ENCODE measurements around the gene PDE11A.
"Not testable (repeated sequence)": the region's sequence is repeated elsewhere in the genome, so short reads cannot be mapped to it uniquely, and the experiment has no call there.

The PDE11A gene

DNA sequence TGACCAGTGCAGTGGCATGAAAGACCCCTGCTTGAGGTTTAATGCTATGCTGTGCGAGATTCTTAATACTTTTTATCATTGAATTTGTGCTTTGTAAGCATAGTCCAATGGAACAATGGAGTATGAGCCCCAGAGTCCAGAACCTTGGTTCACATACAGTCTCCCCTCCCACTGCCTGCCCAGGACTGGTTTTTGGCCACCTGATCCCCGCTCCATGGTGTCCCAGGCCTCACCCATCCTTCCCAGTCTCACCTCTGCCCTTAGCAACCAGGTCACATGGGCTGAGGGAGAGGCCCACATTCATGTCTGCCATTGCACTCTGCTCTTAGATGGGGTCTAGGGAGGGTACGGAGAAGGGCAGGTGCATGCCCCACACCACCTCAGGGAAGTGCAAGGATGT is 6.3 kb downstream of the PDE11A start:
- CTCF ChIA-PET: no interaction called here
- no peaks in the 10 kb centered on the region for H3K4me1 Mint-ChIP-seq

DNA sequence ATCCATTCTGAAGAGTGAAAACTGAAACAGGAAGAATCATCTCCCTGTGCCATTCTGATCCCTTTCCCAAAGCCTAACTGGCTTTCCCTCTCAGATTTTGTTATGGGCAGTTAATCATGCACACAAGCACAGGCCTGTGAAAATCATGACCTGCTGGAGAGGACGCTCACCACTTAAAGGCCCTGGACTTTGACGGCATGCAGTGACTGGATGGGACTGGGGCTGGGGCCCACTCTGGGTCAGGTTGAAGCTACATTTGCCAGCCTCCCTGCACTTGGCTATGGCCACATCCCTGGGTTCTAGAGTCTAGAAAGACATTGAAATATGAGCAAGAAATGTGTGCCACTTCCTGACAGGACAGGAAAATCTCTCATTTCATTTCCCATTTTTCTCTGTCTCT is 12.9 kb downstream of the PDE11A start:
- DNase-seq: no peak
- H3K4me1 Mint-ChIP-seq: no peaks in the 10 kb centered on the region
- H3K9me3 Mint-ChIP-seq: no peaks in the 10 kb centered on the region
- H3K36me3 Mint-ChIP-seq: no peaks in the 10 kb centered on the region
- H3K4me3 Mint-ChIP-seq: no peak overlapping the region
- CTCF ChIA-PET: no interaction called here
- no peak overlapping the region for H3K27ac Mint-ChIP-seq
- H3K27me3 Mint-ChIP-seq: no peaks in the 10 kb centered on the region

More for the DNA sequence above, 6.3 kb downstream of the PDE11A start:
- no peaks in the 10 kb centered on the region for H3K36me3 Mint-ChIP-seq
- H3K27ac Mint-ChIP-seq: no peak overlapping the region
- no peak overlapping the region for H3K4me3 Mint-ChIP-seq
- no peak for DNase-seq
- H3K27me3 Mint-ChIP-seq: peaks cover under 1% of the 10 kb centered on the region
- no peaks in the 10 kb centered on the region for H3K9me3 Mint-ChIP-seq

DNA sequence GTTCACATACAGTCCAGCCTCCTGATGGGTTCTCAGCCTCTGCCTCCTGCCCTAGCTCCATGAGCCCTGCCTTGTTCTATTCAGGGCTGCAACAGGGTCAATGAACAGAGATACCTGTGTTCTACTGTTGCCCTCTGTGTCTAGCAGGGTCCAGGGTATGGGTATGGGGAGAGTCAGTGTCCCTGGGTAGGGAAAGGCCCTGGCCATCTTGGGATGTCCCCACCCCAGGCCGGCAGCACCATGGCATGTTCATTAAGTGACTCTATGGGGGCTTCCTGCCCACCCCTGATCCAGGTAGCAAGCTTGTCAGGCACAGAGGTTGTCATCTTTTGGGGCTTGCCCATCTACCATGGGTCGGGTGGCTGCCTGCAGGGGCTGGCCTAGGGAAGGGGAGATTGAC is 13.5 kb downstream of the PDE11A start:
- Mint-ChIP-seq H3K4me3 (no peak overlapping the region), H3K27ac (no peak overlapping the region), H3K4me1 (no peaks in the 10 kb centered on the region), H3K9me3 (no peaks in the 10 kb centered on the region), H3K27me3 (no peaks in the 10 kb centered on the region), H3K36me3 (no peaks in the 10 kb centered on the region)
- no peak for DNase-seq
- CTCF ChIA-PET: no interaction called here

DNA sequence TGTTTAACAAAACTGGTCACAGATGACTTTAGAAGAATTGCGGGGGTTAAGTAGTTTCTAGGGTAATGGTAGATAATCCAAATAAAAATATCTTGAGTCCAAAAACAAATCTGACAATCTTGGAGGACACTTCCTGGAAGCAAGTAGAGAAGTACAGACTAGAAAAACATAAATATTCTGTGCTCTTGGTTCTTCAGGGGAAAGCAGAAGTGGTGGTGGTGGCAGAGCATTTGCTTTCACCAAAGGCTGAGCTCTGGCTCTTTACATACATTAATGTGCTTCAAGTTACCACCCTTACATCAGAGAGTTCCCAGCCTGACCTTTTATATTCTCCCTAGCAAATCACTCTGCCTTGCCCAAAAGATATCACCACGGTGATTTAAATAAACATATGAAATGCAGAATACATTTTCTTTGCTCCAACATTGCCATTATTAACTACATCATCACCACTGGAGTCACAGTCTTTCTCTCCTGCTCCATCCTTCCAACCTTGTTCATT is 15.3 kb downstream of the PDE11A start:
- no peaks in the 10 kb centered on the region for H3K4me1 Mint-ChIP-seq
- H3K27ac Mint-ChIP-seq: no peak overlapping the region
- H3K27me3 Mint-ChIP-seq: no peaks in the 10 kb centered on the region

DNA sequence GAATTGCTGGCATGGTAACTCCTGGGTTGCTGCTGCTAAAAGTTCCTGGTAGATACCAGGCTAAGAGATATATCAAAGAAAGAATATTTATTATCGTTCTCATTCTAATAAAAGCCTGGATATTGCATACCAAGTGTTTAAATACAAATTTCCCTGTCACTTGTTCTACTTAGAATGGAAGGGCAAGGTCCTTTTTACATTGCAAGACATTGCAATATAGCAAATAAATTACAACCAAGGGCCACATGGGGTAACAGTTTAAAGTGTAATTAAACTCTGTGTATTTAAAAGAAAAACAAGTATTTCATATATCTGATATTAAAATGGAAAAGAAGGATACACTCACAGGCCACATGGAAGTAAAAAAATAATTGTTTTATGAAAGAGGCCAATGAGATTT is 16.2 kb downstream of the PDE11A start:
- H3K4me1 Mint-ChIP-seq: no peaks in the 10 kb centered on the region
- H3K36me3 Mint-ChIP-seq: no peaks in the 10 kb centered on the region
- H3K27ac Mint-ChIP-seq: no peak overlapping the region

More for the DNA sequence above, 15.3 kb downstream of the PDE11A start:
- H3K36me3 Mint-ChIP-seq: no peaks in the 10 kb centered on the region
- CTCF ChIA-PET: no interaction called here
- no peak overlapping the region for H3K4me3 Mint-ChIP-seq
- H3K9me3 Mint-ChIP-seq: no peaks in the 10 kb centered on the region
- no peak for DNase-seq

DNA sequence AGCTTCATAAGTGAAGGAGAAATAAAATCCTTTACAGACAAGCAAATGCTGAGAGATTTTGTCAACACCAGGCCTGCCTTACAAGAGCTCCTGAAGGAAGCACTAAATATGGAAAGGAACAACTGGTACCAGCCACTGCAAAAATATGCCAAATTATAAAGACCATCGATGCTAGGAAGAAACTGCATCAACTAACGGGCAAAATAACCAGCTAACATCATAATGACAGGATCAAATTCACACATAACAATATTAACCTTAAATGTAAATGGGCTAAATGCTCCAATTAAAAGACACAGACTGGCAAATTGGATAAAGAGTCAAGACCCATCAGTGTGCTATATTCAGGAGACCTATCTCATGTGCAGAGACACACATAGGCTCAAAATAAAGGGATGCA is 21.3 kb downstream of the PDE11A start:
- H3K36me3 Mint-ChIP-seq, H3K4me1 Mint-ChIP-seq, CTCF ChIA-PET, DNase-seq, H3K27me3 Mint-ChIP-seq, H3K27ac Mint-ChIP-seq, H3K4me3 Mint-ChIP-seq, H3K9me3 Mint-ChIP-seq: not testable (repeated sequence)

More for the DNA sequence above, 16.2 kb downstream of the PDE11A start:
- Mint-ChIP-seq H3K4me3 (no peak overlapping the region), H3K27me3 (no peaks in the 10 kb centered on the region), H3K9me3 (no peaks in the 10 kb centered on the region)
- DNase-seq: no peak
- CTCF ChIA-PET: no interaction called here

DNA sequence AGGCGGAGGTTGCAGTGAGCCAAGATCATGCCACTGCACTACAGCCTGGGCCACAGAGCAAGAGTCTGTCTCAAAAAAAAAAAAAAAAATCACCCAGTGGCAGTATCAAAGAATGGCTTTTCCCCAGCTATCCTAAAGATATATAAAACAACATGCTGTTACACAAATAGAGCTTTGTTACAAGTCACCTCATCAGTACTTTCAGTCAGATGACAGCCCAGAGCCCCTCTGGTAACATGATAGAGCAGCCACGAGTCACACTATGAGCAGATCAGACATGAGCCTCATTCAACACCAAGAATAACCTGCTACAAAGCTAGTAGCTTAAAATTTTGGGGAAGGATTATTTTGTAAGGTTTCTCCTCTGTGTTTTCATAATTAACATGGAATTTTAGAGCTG is 25.2 kb downstream of the PDE11A start:
- no peaks in the 10 kb centered on the region for H3K9me3 Mint-ChIP-seq
- H3K27me3 Mint-ChIP-seq: peaks cover 3% of the 10 kb centered on the region
- CTCF ChIA-PET: no interaction called here
- no peak for DNase-seq
- H3K27ac Mint-ChIP-seq: no peak overlapping the region
- no peak overlapping the region for H3K4me3 Mint-ChIP-seq
- H3K4me1 Mint-ChIP-seq: no peaks in the 10 kb centered on the region
- no peaks in the 10 kb centered on the region for H3K36me3 Mint-ChIP-seq

DNA sequence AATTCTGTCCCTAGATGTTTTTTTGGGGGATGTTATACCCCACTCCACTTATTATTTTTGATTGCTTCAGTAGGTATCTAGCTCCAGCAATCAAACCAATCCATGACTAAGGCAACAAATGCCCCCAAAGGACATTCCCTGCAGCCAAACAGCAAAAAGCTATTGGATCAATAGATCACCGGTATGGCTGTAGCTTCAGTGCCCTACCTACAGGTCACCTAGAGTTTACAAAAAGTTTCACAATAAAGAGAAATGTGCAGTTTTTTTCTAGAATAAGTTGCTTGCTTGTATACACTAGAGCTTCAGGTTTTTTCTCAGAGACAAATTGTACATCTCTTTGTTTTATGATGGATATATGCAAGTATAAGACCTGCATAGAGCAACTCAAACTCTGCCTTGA is 27.7 kb downstream of the PDE11A start:
- H3K36me3 Mint-ChIP-seq: no peaks in the 10 kb centered on the region
- no peaks in the 10 kb centered on the region for H3K9me3 Mint-ChIP-seq
- no peaks in the 10 kb centered on the region for H3K4me1 Mint-ChIP-seq
- H3K27ac Mint-ChIP-seq: no peak overlapping the region
- CTCF ChIA-PET: no interaction called here
- H3K4me3 Mint-ChIP-seq: no peak overlapping the region
- peaks cover 3% of the 10 kb centered on the region for H3K27me3 Mint-ChIP-seq
- DNase-seq: no peak

DNA sequence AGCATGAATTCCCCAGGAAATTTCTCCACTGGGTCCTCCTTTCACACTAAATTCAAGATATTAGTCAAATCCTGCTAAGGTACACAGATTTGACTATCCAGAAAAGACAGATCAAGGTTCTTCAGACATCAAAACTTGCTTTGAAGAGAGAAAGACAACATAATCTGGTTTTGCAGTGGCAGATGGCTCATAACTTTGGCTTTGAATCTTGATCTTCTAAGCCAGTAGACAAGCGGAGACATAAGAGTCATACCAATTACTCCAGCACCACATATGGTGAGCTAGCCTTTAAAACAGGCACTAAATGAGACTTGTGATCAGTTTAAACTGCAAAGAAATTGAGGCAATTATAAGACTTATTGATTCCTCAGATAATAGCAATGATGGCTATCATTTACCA is 29.3 kb downstream of the PDE11A start:
- CTCF ChIA-PET: no interaction called here
- no peak overlapping the region for H3K27ac Mint-ChIP-seq
- no peaks in the 10 kb centered on the region for H3K4me1 Mint-ChIP-seq
- no peak overlapping the region for H3K4me3 Mint-ChIP-seq
- no peaks in the 10 kb centered on the region for H3K36me3 Mint-ChIP-seq
- H3K27me3 Mint-ChIP-seq: no peaks in the 10 kb centered on the region
- H3K9me3 Mint-ChIP-seq: no peaks in the 10 kb centered on the region
- DNase-seq: no peak

DNA sequence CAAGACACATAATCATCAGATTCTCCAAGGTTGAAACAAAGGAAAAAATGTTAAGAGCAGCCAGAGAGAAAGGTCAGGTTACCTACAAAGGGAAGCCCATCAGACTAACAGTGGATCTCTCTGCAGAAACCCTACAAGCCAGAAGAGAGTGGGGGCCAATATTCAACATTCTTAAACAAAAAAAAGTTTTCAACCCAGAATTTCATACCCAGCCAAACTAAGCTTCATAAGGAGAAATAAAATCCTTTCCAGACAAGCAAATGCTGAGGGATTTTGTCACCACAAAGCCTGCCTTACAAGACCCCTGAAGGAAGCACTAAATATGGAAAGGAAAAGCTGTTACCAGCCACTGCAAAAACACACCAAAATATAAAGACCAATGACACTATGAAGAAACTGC is 39.0 kb downstream of the PDE11A start:
- H3K4me3 Mint-ChIP-seq, DNase-seq, H3K9me3 Mint-ChIP-seq, H3K36me3 Mint-ChIP-seq, H3K4me1 Mint-ChIP-seq, H3K27me3 Mint-ChIP-seq, CTCF ChIA-PET, H3K27ac Mint-ChIP-seq: not testable (repeated sequence)

DNA sequence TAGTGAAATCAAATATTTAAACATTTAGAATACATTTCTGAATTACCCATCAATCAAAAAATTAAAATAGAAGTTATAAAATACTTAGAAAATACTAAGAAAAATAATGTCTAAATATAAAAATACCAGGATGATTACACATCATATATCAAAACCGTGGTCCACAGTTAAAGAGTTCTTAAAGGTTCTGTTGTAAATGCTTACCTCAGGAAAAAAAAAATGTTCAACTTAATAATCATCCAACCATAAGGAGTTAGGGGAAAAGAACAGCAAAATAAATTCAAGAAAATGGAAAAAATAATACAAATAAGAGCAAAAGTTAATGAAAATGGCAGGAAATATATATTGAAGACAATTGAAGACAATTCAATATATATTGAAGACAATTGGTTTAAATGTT is 43.2 kb downstream of the PDE11A start:
- DNase-seq: no peak
- H3K4me3 Mint-ChIP-seq: no peak overlapping the region
- H3K27me3 Mint-ChIP-seq: no peaks in the 10 kb centered on the region
- CTCF ChIA-PET: no interaction called here
- H3K9me3 Mint-ChIP-seq: peaks cover 4% of the 10 kb centered on the region
- no peaks in the 10 kb centered on the region for H3K4me1 Mint-ChIP-seq
- no peaks in the 10 kb centered on the region for H3K36me3 Mint-ChIP-seq
- H3K27ac Mint-ChIP-seq: no peak overlapping the region

DNA sequence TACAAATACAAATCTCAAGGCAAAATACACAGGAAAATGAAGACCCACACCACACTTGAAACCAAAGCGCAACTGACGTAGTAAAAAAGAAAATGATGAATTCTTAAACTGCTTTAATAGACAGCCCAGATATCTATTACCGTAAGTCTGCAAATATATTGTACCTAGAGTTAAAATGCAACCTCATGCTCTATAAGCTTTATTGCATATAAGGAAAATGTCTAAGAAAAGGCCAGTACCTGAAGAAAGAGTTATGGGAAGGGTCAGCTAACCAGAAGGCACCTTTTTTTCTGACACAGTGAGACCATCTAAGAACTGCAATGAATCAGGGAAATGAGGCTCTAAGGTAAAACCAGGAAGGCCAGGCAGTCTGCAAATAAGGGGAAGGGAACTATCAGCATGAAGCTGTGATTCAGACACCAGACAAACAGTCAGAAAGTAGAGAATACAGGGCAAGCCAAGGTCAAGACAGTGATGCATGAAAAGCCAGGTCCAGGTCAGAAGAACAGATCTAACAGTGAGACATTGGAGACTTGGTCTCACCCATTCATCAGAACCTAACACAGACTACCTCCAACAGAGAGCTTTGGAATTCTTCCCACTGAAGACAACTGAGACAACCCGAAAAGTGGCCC is 46.9 kb downstream of the PDE11A start:
- DNase-seq: no peak
- H3K4me3 Mint-ChIP-seq: no peak overlapping the region
- no peaks in the 10 kb centered on the region for H3K9me3 Mint-ChIP-seq
- no peaks in the 10 kb centered on the region for H3K27me3 Mint-ChIP-seq
- H3K36me3 Mint-ChIP-seq: no peaks in the 10 kb centered on the region
- CTCF ChIA-PET: no interaction called here
- H3K4me1 Mint-ChIP-seq: no peaks in the 10 kb centered on the region
- no peak overlapping the region for H3K27ac Mint-ChIP-seq

DNA sequence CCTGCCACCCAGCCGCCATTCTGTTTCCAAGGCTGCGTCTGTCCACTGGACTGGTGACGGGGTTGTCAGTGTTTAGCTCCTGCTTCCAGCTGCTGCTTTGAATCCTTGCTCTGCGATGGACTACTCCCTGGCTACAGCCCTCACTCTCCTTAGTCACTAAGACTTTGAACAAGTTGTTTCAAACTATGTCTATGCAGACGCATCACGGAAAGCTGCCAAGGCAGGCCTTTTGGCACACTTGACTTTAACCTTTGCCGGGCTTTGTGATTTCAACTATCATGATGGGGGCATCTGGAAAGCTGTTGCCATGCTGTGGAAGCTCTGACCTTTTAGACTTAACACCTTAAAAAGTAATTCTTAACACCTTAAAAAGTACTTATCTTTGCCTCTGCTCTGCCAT is 54.4 kb downstream of the PDE11A start:
- H3K27ac Mint-ChIP-seq: no peak overlapping the region
- no peaks in the 10 kb centered on the region for H3K36me3 Mint-ChIP-seq
- H3K4me1 Mint-ChIP-seq: no peaks in the 10 kb centered on the region
- CTCF ChIA-PET: no interaction called here
- H3K4me3 Mint-ChIP-seq: no peak overlapping the region
- H3K27me3 Mint-ChIP-seq: no peaks in the 10 kb centered on the region
- DNase-seq: no peak
- no peaks in the 10 kb centered on the region for H3K9me3 Mint-ChIP-seq

DNA sequence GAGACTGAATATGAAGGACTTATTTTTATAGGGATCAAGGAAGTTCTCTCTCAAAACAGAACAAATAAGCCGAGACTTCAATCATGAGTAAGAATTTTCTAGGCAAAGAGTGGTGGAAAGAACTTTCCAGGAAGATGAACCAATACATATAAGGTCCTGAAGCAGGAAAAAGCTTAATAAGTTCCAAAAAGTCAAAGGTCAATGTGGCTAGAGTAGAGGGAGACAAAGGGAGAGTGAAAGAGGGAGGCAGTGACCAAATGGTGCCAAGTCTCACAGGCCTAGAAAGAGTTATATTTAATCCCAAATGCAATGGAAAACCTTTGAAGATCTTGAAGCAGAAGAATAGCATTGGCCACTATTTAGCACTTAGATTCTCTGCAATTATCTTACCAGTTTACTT is 56.0 kb downstream of the PDE11A start:
- Mint-ChIP-seq H3K27ac (no peak overlapping the region), H3K27me3 (no peaks in the 10 kb centered on the region), H3K4me1 (no peaks in the 10 kb centered on the region), H3K4me3 (no peak overlapping the region), H3K36me3 (no peaks in the 10 kb centered on the region), H3K9me3 (no peaks in the 10 kb centered on the region)
- CTCF ChIA-PET: no interaction called here
- no peak for DNase-seq

DNA sequence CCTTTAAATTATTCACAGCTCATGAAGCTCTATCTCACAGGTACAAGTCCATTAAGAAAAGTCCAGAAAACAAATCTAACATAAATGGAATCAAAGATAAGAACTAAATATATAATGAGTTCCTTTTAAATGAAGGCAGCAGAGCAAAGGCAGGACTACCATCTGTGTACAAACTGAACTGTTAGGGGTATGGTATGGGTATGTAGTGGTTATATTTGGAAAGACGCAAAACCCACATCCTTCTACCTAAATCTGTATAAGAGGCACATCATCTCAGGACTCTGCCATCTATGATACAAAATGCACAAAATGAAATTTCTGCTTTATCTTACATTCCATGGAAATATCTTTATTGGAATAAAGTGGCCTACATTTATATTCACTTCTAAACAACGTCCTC is 59.9 kb downstream of the PDE11A start:
- no peaks in the 10 kb centered on the region for H3K27me3 Mint-ChIP-seq
- CTCF ChIA-PET: interaction anchor here (1.7 kb wide), 1 partner anchor 29 kb away, joined by 3 read pairs; no protein-coding TSS in a partner anchor
- H3K4me1 Mint-ChIP-seq: no peaks in the 10 kb centered on the region
- H3K27ac Mint-ChIP-seq: no peak overlapping the region
- no peak for DNase-seq
- H3K9me3 Mint-ChIP-seq: no peaks in the 10 kb centered on the region
- no peak overlapping the region for H3K4me3 Mint-ChIP-seq
- no peaks in the 10 kb centered on the region for H3K36me3 Mint-ChIP-seq

DNA sequence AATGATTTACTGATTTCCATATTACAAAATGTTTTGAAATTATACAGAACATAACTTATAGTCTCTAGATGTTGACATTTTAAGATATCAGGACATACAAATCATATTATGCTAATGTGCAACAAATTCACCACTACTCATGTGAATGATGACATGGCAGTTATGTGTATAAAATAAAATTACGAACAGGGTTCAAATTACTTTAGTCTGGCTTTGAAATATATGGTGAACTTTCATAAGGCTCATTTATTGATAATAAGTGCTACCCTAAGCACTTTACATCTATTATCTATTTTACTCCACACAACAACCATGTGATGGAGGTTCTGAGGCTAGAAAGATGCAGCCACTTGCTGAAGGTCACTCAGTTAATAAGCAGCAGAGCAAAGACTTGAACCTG is 62.8 kb downstream of the PDE11A start:
- Mint-ChIP-seq H3K9me3 (no peaks in the 10 kb centered on the region), H3K4me1 (no peaks in the 10 kb centered on the region), H3K36me3 (no peaks in the 10 kb centered on the region), H3K4me3 (no peak overlapping the region), H3K27me3 (no peaks in the 10 kb centered on the region), H3K27ac (no peak overlapping the region)
- DNase-seq: no peak
- CTCF ChIA-PET: no interaction called here

Measured in activated naive CD4-positive, alpha-beta T cell treated with anti-CD3 and anti-CD28 coated beads, Interleukin-2, amount 10 ng/mL, durations not matched to agents 7 days and 5 days (primary cell).